LHCN-M2 (cell line): Measurements from ENCODE around the gene MYL6B. TPM values are rescaled to one million over a fixed set of nuclear protein-coding genes. Genes with fewer than 3 reads are reported as not detected.

Experiments
- DNase-seq: peaks from one replicate; pipeline ENCODE4 v3.0.0-alpha.2; 2012; ENCODE audit warnings: low read depth
- total RNA-seq: library from RNA; depleted of rRNA; stranded (reverse); fragments of >200 nt; gene quantifications from 2 replicates; pipeline ENCODE4 v1.2.3, GENCODE V29; 2014

The MYL6B gene
- total RNA-seq, 1 experiment from 2014 or later, result 136 TPM

- DNase-seq, result no peak
Measured at GRCh38 chr12:56122637-56123036, 29.8 kb upstream of the MYL6B start.

DNA sequence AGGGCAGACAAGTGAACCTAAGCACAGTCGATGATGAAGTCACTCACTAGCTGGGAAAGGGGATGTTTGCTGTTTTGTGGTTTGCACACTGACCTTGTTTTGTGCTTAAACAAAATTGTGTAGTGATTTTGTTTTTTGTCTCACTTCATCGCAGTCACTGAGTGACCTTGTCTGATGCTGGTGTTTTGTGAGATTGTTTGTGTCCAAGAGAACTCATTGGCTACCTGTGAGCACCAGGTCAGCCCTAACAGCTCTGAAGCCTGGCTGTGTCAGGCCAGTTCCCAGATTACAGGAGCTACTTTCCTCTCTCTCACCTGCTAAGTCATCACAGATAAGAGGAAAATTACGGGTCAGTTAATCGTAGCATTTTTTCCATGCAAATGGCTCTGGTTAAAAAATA is 28.3 kb upstream of the MYL6B start:
- DNase-seq, result no peak

- DNase-seq, result no peak
Measured at GRCh38 chr12:56126732-56127239, 25.6 kb upstream of the MYL6B start.

DNA sequence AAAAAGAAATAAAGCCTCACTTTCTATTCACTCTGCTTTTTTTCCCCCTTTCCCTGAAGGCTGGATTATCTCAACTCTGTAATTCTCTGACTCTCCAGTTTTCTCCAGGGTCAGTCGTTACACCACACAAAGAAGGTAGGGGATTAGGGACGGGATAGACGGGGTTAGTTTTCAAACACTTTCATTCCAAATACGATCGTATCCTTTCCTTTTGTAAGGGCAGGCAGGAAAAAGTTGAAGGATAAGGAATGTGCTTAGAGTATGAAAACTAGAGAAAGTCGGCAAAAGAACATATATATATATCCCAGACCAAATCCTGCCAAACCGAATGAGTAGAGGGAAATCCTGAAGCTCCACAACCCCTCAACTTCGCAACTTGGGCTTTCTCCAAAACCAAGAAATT is 24.9 kb upstream of the MYL6B start:
- DNase-seq, result no peak

DNA sequence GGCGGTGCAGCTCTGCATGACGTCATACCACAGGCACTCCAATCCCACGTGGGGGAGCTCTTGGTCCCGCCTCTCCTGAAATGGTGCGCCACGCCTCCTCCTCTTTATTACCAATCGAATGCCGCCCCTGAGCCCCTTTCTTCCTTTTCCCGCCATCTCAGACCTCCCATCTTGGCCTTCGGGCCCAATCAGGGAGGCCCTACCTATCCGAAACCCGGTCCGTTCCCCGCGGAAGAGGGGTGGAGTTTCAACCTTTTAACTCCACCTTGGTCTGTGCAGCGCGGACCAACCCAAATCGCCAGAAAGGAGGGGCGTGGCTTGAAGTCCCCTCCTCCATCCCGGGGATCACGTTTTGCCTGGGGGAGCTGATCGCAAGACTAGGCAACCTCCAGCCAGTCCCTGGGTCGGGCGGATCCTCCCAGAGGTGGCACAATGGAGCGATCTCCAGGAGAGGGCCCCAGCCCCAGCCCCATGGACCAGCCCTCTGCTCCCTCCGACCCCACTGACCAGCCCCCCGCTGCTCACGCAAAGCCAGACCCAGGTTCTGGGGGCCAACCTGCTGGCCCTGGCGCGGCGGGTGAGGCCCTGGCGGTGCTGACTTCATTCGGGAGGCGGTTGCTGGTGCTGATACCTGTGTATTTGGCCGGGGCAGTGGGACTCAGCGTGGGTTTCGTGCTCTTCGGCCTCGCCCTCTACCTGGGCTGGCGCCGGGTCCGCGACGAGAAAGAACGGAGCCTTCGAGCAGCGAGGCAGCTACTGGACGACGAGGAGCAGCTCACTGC is 24.3 kb upstream of the MYL6B start, which contains the start of gene ESYT1:
Gene ESYT1 (plus strand): TSS at position 380 of the 782 bp plus-strand sequence. CDS start 53 bp downstream, at position 433.
- DNase-seq, result peak; percentile 100

- DNase-seq, result no peak
Measured at GRCh38 chr12:56128670-56129205, 23.6 kb upstream of the MYL6B start.

DNA sequence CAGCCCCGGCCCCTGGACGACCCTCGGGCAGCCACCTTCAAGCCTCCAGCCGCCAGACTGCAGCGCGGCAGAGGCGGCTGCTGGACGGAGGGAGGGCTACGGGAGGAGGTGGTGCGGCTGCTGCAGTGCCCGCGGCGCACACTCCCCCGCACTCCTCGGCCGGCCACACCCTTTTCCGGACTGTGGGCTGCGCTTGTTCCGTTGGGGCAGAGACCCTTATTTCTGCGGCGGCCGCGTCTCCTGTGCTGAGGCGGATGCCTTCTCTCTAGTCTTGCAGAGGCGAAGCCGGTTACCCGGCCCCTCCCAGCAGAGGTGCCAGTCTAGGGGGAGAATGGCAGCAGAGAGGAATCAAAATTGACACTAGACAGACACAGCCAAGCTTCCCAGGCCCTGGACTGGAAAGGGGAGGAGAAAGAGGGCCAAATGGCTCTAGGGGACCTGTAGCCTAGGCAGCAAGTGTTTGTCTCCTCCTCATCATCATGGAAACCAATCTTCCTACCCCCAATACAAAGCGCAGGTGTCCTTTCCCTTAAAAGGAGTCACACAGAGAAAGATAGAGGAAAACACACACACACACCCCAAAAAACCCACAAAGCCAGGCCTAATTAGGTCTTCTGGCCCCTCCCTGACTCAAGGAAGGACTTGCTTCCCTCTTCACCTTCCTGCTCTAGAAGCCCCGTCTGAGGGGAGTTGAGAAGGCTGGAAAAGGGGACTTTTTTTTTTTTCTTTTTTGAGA is 23.0 kb upstream of the MYL6B start:
- DNase-seq, result peak; percentile 29

- DNase-seq, result peak; percentile 31
Measured at GRCh38 chr12:56129942-56130495, 22.4 kb upstream of the MYL6B start.

- no peak for DNase-seq
Measured at GRCh38 chr12:56130876-56131275, 21.5 kb upstream of the MYL6B start.

DNA sequence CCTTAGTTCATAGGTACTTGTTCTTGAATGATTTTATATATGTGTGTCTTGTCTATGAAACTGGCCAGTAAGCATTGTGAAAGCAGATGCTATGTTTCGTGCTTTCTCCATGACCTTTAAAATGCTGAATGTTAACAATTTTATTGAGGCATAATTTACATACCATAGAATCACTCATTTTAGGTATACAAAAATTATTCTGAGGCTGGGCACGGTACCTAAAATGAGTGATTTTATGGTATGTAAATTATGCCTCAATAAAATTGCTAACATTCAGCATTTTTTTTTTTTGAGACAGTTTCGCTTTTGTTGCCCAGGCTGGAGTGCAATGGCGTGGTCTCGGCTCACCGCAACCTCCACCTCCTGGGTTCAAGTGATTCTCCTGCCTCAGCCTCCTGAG is 17.5 kb upstream of the MYL6B start:
- DNase-seq, result no peak

DNA sequence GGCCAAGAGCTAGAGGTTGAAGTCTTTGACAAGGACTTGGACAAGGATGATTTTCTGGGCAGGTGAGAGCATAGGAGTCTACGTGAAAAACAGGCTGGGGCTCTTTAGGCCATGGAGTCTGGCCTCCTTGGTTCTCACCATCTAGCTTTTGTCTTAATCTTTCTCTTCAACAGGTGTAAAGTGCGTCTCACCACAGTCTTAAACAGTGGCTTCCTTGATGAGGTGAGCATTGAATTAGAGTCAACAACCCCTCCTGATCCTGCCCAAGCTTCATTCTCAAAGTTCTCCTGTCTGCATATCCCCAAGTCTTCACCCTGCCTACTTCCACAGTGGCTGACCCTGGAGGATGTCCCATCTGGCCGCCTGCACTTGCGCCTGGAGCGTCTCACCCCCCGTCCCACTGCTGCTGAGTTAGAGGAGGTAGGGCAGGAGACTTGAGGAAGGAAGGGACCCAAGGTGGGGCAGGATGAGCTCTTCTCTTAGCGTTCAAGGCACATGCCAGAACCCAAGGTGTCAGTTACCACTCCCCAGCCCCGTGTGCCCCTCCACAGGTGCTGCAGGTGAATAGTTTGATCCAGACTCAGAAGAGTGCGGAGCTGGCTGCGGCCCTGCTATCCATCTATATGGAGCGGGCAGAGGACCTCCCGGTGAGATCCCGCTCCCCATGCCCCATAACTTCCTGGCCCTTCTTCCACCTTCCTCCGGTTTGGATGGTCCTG is 14.4 kb upstream of the MYL6B start:
- no peak for DNase-seq

DNA sequence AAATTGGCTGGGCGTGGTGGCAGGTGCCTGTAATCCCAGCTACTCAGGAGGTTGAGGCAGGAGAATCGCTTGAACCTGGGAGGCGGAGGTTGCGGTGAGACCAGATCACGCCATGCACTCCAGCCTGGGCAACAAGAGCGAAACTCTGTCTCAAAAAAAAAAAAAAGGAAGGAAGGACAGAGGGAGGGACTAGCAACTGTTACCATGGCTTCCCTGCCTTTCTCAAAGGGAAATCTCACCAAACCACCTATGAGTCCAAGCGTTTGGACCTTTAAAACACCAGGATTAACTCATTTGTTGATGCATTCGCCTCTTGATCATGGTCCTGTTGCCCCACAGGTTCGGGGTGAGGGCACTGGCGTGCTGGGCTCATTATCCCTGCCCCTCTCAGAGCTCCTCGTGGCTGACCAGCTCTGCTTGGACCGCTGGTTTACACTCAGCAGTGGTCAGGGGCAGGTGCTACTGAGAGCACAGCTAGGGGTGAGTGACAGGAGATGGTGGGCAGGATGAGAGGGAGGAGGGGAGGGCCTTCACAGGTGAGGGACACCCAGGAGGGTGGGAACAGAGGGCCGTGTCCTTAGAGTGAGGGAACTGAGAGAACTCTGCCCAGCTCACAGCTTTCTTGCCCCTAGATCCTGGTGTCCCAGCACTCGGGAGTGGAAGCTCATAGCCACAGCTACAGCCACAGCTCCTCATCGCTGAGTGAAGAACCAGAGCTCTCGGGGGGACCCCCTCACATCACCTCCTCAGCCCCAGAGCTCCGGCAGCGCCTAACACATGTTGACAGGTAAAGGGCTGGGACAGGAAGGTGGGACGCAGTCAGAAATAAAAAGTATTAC is 10.2 kb upstream of the MYL6B start:
- no peak for DNase-seq

- DNase-seq, result no peak
Measured at GRCh38 chr12:56143217-56143616, 9.2 kb upstream of the MYL6B start.

DNA sequence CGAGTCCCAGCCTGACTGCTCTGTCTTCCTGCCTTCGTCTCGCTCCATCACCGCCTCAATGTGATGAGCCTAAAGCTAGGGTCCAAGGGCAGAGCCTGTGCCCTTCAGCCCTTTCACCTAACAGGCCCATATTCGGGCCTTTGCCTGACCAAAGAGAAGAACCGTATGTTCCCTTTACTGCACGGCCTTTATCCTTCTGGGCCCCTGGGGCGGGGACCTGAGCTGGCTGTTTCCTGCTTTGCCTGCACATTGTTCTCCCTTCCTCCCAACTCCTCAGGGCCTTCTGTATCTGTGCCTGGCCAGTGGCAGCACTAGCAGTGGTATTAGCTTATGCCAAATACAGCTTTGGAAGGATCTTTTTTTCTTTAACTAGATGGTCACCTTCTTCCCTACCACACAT is 8.5 kb upstream of the MYL6B start:
- no peak for DNase-seq

- DNase-seq, result no peak
Measured at GRCh38 chr12:56145217-56145616, 7.2 kb upstream of the MYL6B start.

GRCh38 chr12:56146492-56147460 is 5.6 kb upstream of the MYL6B start:
- DNase-seq, result no peak

DNA sequence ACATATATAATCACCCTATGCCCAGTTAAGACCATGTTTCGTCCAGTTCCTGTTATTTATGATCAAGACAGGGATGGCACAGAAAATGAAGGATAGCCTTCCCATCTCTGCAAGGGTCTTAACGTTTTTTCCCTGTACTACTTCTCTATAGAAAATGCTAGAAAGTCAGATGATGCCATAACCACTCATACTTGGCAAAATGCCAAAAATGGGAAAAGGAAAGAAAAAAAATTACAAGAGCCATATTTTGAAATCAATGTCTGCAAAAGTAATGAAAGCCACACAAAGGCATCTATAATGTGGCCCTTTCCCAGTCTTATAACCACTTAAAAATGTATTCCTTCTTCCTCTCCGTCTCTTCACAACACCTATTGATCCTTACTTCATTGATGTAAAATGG is 1.8 kb upstream of the MYL6B start:
- peak; percentile 58 for DNase-seq

DNA sequence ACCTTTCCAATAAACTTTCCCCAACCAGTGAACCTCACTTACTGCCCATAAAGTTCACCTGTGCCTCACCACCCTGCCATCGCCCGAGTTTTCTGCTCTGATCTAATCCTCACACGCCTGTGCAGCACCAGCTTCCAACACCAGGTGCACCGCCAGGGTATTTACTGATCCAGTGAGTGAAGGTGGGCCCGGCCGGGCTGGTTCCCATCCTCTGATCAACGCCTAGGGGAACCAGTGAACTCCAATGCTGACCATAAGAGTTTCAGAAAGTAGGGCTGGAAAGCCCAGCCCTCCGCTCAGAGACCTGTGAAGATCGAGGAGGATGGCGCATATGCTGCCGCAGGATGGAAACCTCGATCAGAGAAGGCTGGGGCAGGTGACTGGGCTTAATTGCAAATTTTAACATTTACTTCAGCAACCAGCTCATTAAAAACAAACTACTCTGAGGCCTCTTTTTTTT is 685 bp upstream of the MYL6B start:
- DNase-seq, result peak; percentile 33
